UCSD-AML1 (cell line): ENCODE data around the gene SNX17.
"Not testable (repeated sequence)": the region's sequence is repeated elsewhere in the genome, so short reads cannot be mapped to it uniquely, and the experiment has no call there.

ENCODE experiments used
- DNase-seq: peaks from one replicate; lab custom pipeline; 2025; ENCODE audit not compliant: unreplicated experiment; lab: John Stamatoyannopoulos, UW

The SNX17 gene, protein sequence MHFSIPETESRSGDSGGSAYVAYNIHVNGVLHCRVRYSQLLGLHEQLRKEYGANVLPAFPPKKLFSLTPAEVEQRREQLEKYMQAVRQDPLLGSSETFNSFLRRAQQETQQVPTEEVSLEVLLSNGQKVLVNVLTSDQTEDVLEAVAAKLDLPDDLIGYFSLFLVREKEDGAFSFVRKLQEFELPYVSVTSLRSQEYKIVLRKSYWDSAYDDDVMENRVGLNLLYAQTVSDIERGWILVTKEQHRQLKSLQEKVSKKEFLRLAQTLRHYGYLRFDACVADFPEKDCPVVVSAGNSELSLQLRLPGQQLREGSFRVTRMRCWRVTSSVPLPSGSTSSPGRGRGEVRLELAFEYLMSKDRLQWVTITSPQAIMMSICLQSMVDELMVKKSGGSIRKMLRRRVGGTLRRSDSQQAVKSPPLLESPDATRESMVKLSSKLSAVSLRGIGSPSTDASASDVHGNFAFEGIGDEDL

DNA sequence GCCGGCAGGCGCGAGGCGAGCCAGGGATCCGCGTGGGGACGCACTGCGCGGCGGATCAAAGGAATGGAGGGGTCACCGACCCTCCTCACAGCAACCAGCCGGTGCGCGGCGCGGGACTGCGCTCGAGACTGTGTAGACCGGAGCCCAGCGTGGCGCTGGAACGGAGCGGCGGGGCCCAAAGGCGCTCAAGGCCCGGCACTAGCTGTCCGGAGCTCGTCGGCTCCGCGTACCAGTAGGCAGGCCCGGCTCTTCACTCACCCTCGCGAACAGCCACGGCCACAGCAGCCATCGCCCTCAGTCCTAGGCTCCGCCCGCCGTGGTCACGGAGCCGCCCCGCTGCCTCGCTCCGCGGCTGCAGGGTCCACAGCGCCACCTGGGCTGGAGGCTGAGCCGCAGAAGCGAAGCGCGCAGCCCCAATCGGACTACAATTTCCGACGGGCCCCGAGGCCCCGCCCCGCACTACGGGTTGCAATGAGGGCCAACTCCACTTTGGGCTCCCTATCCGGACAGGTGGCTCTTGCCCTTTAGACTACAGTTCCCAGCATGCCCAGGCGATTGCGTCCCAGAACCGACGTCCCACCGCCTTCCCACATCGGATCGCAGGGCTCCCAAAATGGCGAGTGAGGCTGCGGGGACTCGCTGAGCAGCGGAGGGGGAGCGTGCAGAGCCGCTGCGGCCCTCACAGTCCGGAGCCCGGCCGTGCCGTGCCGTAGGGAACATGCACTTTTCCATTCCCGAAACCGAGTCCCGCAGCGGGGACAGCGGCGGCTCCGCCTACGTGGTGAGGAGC lies at the start of gene SNX17, which contains the start of gene EIF2B4:
SNX17 (plus strand) TSS at position 591 of the 790 bp plus-strand sequence; CDS start at position 719, 128 bp downstream.
EIF2B4 (minus strand) TSS at position 313 of the 790 bp plus-strand sequence; CDS start at position 289, 24 bp downstream.
- DNase-seq, result peak; percentile 99

DNA sequence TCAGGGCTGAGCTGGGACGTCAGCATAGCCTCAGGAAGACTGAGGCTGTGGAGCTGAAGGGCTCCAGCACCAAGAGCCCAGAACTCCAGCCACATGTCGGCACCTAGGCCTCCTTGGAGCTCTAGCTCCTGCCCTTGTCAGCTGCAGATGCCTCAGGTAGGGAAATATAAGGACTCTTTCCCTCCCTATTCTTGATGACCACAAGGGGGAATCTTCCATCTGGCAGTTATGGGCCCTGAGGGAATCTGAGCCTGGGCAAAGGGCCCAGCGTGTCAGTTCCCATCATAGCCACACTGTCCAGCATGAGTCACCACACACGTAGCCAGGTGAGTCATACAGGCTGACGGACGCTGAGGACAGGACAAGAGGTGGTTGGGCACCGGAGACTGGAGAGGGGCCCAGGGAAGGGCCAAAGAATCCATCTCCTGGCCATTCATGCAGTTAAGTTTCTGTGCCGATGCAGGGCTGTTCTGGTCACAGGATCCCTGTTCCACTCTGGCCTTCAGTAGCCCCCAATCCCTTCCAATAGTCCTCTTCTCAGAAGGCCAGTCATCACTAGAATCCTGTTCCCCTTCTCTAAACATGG lies 49.4 kb upstream of the SNX17 start:
- no peak for DNase-seq

DNA sequence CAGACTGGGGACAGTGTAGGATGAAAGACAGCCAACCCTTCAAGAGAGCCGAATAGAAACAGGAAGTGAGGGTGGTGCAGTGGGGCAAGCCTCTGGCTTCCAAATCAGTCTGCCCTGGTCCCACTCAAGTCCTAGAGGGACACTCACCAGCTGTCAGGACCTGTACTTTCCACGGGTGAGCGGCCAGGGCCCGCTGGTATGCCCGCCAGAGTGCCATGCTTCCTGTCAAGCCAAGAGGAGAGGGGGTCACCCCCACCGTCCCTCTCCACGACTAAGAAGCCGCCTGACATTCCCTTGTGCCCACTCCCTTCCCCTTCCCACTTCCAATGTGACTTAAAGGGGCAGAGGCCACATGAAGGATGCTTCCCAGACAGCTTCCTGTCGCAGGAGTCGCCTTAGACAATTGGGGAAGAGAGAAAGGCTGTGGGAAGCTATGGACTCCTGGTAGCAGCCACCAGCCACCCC lies 48.1 kb upstream of the SNX17 start:
- no peak for DNase-seq

DNA sequence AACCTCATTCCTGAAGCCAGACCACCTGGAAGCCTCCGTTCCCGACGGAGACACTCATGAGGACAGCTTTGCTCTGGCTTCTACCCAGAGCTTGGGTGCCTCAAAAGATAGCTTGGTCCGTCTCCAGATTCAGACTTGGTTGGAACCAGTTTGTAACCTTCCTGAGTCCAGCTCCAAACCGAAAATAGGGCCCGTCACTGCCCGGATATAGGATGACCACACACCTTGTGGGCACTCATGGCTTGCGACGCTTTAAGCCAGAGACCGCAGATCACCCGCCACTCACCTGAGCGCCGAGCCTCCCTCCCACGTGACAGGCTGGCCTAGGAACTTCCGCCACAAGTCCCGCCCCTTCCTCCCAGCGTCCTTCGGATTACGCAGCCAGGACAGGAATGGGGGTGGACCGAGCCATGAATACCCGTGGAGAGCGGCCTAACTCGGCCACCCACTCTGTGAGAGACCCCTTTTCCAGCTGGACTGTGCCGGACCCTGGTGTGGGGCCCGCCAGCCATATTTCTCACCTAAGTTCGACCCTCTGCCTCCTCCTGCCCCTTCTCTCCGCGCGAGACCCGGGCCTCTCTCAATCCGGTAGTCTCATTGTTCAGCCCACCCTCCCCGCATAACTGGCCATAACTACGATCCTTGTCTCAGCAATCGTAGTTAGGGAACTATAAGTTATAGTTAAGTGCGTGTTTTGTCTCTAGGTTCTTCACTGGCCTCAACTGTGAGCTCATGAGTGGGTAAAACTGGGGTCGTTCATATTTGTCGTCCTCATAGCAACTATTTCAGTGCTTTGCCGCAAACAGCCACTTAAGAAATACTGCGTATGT lies 47.4 kb upstream of the SNX17 start, which contains the start of gene MPV17:
MPV17 (minus strand) TSS at position 332 of the 830 bp plus-strand sequence. CDS start 580 bp downstream, outside the sequence.
- DNase-seq, result peak; percentile 85

DNA sequence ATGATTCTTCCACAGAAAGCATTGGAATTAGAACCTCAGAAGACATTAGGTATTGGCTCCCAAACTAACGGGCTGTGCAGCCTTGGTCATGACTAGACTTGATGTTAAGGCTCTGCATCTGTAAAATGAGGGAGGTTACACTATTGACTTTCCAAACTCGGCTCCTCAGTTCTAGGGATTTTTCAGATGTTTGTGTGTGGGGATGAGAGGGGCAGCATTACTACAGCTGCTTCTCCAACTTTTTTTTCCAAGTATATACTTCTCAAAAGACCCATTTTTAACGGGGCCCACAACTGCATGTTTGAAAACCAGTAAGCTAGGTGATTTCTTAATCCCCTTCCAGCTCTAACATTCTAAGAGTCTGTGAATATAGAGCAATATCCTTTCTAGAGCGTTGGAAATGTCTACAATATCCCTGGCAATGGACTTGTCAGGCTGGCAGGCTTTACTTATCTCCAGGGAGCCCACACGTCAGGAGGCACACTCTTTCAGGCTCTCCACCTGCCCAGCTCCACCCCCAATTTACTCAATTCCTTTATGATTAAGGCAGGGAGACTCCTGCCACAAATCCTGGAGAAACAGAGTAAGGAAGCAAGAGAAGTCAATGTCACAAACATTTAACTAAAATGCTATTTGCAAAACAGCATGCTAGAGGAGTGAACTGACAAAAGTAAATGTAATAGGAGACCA lies 46.7 kb upstream of the SNX17 start:
- DNase-seq, result no peak

DNA sequence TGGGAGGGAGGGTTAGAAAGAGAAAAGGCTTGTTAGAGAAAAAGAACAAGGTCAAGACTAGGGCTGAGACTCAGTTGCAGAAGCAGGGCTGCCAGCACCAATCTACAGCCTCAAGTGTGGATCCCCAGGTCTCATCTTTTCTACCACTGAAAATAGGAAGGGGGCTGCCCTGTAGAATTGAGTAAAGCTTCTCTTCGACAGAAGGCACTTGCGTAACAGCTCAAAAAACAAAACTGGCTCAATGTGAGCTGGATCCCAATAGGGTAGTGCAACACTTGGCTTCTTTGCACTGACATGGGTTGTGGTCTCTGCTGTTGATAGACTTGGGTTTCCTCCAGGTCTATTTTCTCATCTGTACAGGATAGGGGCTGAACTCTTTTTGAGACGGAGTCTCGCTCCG lies 45.7 kb upstream of the SNX17 start:
- DNase-seq, result no peak

DNA sequence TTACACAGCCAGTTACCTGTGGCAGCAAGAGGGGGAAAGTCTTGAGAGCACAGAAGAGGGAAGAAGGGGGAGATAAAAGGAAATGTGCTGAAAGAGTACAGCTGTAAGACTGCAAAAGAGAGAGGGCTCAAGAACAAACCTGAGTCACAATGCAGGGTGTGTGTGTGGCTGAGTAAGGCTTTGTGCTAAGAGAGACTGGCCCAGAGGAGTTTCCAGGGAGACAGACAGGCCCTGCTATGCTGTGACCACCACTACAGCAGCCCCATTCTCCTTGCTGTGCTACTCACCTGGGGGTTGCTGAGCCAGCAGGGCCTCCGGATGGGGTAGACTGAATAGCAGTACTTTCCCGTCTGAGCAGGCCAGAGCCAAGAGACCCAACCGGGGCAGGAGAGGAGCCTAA lies 35.1 kb upstream of the SNX17 start:
- DNase-seq, result no peak

DNA sequence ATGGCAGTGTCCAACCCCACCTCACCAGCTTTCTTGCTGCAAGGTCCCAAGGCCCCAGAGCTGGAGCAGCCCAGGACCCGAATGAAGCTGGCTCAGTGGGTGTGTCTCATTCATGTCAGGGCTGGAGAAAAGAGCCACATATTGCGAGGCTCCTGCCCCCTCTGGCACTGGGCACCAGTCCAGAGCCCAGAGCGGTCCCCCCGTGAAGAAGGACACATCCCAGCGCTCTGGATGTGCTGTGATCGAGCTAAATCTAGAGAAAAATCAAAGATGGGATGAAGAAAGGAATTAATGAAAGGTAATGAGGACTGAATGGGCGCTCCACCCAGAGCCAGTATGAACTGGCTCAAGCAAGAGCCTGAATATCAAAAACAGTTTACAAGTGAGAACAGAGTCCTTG lies 34.2 kb upstream of the SNX17 start:
- DNase-seq, result no peak

DNA sequence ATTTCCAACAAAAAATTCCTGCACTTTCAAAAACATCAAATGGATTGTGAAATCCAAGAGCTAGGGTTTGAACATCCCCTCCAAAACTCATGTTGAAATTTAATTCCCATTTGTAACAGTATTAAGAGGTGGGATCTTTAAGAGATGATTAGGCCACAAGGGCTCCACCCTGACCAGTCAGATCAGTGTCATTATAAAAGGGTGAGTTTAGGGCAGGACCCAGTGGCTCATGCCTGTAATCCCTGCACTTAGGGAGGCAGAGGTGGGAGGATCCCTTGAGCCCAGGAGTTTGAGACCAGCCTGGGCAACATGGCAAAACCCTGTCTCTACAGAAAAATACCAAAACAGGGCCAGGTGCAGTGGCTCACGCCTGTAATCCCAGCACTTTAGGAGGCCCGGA lies 22.8 kb upstream of the SNX17 start:
- DNase-seq, result no peak

DNA sequence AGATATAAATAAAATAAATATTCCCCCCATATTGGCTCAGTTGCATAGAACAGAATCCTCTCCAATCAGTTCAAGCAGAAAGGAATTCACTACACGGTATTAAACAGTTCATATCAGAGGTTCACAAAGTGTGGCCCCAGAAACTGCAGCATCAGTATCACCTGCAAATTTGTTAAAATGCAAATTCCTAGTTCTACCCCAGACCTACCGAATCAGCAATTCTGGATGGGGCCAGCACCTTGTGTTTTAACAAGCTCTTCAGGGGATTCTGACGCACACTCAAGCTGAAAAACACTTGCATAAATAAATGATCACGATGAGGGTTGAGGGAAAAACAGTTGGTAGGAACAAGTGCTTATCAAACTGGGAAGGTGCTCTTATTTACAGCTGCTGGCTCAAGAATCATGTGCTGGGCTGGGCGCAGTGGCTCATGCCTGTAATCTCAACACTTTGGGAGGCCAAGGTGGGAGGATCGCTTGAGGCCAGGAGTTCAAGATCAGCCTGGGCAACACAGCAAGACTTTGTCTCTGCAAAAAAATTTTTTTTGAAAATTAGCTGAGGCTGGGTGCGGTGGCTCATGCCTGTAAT lies 20.2 kb upstream of the SNX17 start:
- DNase-seq, result no peak

DNA sequence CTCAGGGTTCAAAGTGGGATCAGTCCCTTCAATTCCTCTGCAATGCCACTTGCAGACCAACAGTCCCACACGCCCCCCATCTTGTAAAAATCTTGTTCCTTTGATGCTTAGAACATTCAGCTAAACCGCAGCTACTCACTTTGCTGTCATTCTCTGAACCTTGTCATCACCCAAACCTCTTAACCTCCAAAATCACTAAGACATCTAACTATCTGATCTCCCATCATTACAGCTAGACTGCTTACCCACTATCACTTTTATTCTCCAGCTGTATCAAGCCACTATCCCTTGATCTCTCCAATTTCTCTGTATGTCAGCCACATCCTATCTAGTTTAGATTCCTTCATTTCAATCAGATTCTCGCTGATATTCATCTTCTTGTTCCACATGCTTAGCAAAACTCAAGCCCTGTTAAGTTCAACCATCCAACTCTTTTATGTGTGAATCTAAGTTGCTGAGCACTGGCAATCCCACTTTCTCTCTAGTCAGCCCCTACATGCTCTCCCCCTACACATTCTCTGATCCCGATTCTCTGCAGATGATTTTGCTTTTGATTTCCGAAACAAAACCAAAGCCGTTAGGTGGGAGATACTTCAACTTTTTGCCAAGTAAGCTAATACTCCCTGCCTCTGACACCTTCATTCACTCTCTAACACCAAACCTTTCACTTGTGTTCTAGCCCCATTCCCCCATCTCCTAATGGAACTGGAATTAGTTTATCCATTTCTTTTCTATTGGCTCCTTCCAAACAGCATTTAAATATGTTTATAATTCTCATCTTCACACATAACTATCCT lies 18.4 kb upstream of the SNX17 start:
- no peak for DNase-seq

DNA sequence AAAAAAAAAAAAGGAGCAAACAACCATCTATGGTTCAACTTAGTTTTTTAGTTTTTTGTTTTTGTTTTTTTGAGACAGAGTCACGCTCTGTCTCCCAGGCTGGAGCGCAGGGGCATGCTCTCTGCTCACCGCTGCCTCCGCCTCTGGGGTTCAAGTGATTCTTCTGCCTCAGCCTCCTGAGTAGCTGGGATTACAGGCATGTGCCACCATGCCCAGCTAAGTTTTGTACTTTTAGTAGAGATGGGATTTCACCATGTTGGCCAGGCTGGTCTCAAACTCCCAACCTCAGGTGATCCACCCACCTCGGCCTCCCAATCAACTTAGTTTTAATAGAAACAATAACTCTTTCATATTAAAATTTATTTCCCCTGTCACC lies 17.0 kb upstream of the SNX17 start:
- DNase-seq, result not testable (repeated sequence)

DNA sequence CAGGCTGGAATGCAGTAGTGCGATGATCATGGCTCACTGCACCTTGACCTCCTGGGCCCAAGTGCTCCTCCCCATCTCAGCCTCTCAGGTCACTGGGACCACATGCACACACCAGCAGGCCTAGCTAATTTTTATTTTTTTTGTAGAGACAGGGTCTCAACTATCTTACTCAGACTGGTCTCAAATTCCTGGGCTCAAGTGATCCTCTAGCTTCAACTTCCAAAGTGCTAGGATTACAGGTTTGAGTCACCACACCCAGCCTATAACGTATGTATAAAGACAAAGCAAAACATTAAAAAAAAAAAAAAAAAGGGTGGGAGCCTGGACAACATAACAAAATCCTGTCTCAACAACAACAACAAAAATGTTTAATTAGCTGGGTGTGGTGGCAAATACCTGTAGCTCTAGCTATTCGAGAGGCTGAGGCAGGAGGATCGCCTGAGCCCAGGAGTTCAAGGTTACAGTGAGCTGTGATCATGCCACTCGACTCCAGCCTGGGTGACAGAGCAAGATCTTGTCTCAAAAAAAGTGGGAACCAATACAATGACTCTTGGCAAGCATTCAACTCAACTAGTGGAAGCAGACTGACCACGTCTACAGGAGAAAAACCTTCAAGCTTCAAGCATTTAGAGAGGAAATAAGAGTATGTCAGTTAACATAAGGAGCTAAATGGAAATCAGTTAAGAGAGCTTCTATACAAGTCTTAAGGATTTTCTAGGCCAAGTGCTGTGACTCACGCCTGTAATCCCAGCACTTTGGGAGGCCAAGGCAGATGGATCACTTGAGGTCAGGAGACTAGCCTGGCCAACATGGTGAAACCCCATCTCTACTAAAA lies 16.4 kb upstream of the SNX17 start:
- no peak for DNase-seq

DNA sequence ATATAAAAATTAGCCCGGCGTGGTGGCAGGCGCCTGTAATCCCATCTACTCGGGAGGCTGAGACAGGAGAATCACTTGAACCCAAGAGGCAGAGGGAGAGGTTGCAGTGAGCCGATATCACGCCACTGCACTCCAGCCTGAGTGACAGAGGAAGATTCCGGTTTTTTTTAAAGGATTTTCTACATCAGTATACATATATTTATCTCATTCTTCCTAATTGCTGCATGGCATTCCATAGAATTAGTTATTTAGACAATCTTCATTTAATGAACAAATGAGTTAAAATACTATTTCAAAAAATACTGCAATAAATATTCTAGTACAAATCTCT lies 15.9 kb upstream of the SNX17 start:
- DNase-seq, result no peak

DNA sequence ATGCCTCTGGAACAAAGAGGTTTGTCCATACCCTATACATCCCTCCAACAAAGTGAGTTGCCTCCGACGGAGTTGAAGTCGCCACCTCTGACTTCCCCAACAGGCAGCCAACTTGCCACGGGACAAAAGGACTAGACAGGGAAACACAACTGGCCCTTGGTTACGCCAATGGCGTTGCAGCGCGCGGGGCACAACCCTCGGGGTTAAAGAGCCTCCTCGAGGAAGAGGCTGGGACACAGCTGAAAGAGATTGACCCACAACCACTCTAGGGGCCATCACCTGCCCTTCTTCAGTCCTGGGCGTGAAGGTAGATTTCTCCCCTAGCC lies 14.4 kb upstream of the SNX17 start:
- peak; percentile 85 for DNase-seq

DNA sequence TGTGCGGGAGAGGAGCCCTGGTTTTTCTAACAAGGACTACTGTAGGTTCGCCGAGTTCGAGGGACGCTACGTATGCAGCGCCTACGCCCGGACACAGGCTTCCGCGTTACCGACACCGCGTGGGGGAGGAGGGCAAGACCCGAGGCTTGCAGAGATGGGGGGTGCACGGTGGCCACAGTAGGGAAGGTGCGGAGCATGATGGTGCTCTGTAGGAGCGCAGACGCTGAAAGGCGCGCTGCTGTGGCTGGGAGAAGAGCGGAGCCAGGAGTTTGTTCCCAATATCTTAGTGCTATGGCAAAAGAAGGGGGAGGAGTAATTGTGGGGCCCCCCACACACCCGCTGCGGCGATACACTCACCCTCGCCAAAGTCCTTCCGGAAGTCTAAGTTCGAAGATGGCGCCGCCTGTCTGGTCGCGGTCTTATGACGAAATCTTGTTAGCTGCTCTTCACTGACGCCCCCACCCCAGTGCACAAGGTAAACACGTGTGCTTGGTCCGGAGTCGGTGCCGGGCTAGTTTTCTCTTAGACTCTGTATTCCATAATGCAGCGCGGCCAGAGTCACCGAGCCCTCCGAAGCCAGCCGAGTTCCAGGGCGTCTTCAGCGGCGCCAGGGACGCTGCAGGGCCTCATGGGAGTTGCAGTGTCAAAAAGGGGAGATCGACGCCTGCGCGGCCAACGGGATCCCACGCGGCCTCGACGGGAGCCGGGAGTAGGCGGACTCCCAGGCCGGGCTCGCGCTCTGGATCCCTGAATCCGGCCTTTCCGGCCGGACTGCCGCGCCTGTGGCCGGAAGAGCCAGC lies 13.8 kb upstream of the SNX17 start, which contains the start of gene GTF3C2:
GTF3C2 (minus strand) TSS at position 383 of the 800 bp plus-strand sequence. CDS start 13,210 bp downstream, outside the sequence.
- peak; percentile 96 for DNase-seq
